Prostate gland (tissue), 2 donors: ENCODE measurements around the gene APLP2. TPM values are rescaled to one million over a fixed set of nuclear protein-coding genes. Genes with fewer than 3 reads are reported as not detected.

ENCODE experiments used
- DNase-seq: peaks from one replicate; pipeline ENCODE4 v3.0.0-alpha.2; 2019; ENCODE audit warnings: low spot score
- H3K27ac ChIP-seq, 2 donors: fragments of 200-600 bp; sonication (generic); 2 replicates each; pipeline ENCODE4 v1.5.1; 2017 to 2019
- H3K27me3 ChIP-seq: fragments of 200-600 bp; sonication (generic); replicated peaks from 2 replicates; pipeline ENCODE4 v1.5.1; 2019; ENCODE audit not compliant: insufficient read depth
- H3K36me3 ChIP-seq, 2 donors: fragments of 200-600 bp; sonication (generic); 1 replicate in 1 of 2; 2 replicates in 1 of 2; pipeline versions ENCODE4 v1.5.1 to v1.8.1; 2017 to 2019
- H3K4me1 ChIP-seq: fragments of 200-600 bp; sonication (generic); replicated peaks from 2 replicates; pipeline ENCODE4 v1.5.1; 2019
- H3K4me3 ChIP-seq, 2 donors: fragments of 200-600 bp; sonication (generic); 2 replicates each; pipeline ENCODE4 v1.5.1; 2017 to 2019
- H3K9me3 ChIP-seq: fragments of 200-600 bp; sonication (generic); 2 replicates; pipeline ENCODE4 v1.5.1; 2017
- POLR2A ChIP-seq: fragments of 450-650 bp; IDR thresholded peaks from one replicate; pipeline ENCODE4 v1.6.1; 2016; ENCODE audit warnings: antibody characterized with exemption, mild to moderate bottlenecking
- POLR2AphosphoS5 ChIP-seq: sonication (generic); formaldehyde crosslinking; IDR thresholded peaks from one replicate; pipeline ENCODE4 v1.6.1; 2017; ENCODE audit warnings: antibody characterized with exemption
- WGBS: methylation state at CpG from one replicate; pipeline ENCODE4 v1.1.5; 2018; 5-methylcytosine and 5-hydroxymethylcytosine counted together
- intact Hi-C: fragments of 100-400 bp; cut with DNase I; formaldehyde crosslinking; loops from one replicate; pipeline ENCODE4 v1.14.2; 2022
- total RNA-seq, 2 donors: library from RNA; depleted of rRNA; stranded (reverse); fragments of >200 nt; gene quantifications; one replicate each; pipeline ENCODE4 v1.1.0, GENCODE V29; 2016
- TF ChIP-seq, protein P1 (sequence below), 4 experiments: fragments of 200-600 bp in 2 of 4; fragments of 450-650 bp in 2 of 4; sonication (generic) in 2 of 4; IDR thresholded peaks; 1 replicate in 3 of 4; 2 replicates in 1 of 4; pipeline ENCODE4 v1.5.1; 2016 to 2019; ENCODE audit warnings: antibody characterized with exemption in 4 of 4, mild to moderate bottlenecking in 2 of 4, moderate library complexity in 2 of 4

Gene APLP2
- total RNA-seq, 2 donors from 2014 or later, result 222 to 434 TPM

DNA sequence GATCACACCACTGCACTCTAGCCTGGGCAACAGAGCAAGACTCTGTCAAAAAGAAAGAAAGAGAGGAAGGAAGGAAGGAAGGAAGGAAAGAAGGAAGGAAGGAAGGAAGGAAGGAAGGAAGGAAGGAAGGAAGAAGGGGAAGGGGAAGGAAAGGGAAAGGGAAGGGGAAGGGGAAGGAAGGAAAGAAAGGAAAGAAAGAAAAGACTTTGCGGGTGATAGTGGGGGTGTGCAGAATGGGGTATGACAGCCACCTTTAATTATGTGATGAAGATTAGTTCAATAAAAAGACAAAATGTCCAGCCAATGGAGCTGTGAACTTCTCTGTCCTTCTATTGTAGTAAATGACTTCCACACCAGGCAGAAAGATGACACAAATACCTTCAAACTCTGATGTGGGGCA is 8.7 kb upstream of the APLP2 start:
- 81% methylated on average over 1 of the region's 1 CpG for WGBS
- DNase-seq, result no peak
- intact Hi-C loops, result no loop called here

DNA sequence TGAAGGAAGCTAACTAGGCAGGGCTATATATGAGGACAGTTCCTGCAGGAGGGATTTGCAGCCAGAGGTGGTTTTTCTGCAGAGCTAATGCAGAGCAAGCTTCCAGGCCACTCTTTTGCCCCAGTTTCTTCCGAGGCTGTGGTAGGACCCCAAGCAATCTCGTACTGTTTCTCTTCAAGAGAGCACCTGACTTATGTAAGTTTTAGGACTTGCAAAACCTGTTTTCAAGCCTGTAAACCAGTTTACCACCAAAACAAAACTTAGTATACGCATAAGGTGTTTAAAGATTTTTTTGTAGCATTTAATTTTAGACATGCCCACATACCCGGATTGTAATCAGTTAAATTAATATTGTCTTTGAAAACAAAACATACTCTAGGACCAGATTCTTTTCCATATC is 7.7 kb upstream of the APLP2 start:
- intact Hi-C loops, result no loop called here
- Histone ChIP-seq H3K4me3 (no peak overlapping the region), H3K4me1 (peaks cover 5% of the 10 kb centered on the region), H3K36me3 (no peaks in the 10 kb centered on the region), H3K27ac (peak overlapping the region in 1 of 2 donors; percentile 3), H3K9me3 (no peaks in the 10 kb centered on the region), H3K27me3 (no peaks in the 10 kb centered on the region)
- 35% methylated on average over 4 of the region's 4 CpGs for WGBS
- DNase-seq, result no peak
- TF ChIP-seq POLR2AphosphoS5 (peak; percentile 42), POLR2A (no peak)
- TF ChIP-seq, protein P1, sequence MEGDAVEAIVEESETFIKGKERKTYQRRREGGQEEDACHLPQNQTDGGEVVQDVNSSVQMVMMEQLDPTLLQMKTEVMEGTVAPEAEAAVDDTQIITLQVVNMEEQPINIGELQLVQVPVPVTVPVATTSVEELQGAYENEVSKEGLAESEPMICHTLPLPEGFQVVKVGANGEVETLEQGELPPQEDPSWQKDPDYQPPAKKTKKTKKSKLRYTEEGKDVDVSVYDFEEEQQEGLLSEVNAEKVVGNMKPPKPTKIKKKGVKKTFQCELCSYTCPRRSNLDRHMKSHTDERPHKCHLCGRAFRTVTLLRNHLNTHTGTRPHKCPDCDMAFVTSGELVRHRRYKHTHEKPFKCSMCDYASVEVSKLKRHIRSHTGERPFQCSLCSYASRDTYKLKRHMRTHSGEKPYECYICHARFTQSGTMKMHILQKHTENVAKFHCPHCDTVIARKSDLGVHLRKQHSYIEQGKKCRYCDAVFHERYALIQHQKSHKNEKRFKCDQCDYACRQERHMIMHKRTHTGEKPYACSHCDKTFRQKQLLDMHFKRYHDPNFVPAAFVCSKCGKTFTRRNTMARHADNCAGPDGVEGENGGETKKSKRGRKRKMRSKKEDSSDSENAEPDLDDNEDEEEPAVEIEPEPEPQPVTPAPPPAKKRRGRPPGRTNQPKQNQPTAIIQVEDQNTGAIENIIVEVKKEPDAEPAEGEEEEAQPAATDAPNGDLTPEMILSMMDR (IDR thresholded peaks at IDR 0.05), result no peak

More for the DNA sequence above, 8.7 kb upstream of the APLP2 start:
- no peak overlapping the region for H3K4me3 ChIP-seq
- TF ChIP-seq POLR2AphosphoS5, result no peak
- TF ChIP-seq, protein P1 (IDR thresholded peaks at IDR 0.05), result no peak
- TF ChIP-seq POLR2A, result no peak
- H3K4me1 ChIP-seq, result peaks cover 5% of the 10 kb centered on the region
- H3K27me3 ChIP-seq, result no peaks in the 10 kb centered on the region
- H3K27ac ChIP-seq, result no peak overlapping the region
- H3K36me3 ChIP-seq, result no peaks in the 10 kb centered on the region
- H3K9me3 ChIP-seq, result no peaks in the 10 kb centered on the region

DNA sequence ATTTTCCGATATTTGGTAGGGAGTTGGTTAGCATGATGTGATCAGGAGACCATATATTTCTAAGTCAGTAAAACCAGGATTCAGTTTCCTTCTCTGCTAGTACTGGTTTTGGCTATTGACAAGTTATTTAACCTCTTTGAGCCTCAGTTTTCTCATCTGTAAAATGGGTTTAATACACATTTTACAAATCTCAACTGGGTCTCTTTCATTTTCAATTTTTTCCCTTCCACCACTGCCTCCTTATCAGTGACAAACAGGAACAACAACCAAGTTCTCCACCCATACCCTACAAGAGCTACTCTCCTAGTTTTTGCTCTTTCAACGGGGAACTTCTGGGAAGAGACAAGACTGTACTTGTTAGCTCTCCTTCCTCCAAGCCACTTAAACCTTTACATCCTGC is 6.2 kb upstream of the APLP2 start:
- H3K27ac ChIP-seq, result no peak overlapping the region

DNA sequence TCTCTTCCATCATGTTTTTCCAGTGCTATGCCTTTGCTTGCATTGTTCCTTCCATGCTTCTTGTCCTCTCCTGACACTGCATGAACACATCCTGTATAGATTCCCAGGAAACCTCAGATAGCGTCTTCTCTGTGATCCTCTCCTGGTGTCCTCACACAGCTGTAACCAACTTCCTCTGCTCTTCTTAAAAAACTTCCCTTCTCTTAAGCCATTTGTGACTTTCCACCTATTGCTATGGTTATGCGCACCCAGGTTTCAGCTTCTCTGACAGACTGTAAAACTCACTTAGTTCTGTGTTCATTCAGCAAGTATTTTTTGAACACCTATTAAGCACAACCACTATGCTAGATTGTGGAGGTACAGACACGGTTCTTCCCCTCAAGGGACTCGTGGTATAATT is 5.1 kb upstream of the APLP2 start:
- Histone ChIP-seq H3K36me3 (no peaks in the 10 kb centered on the region), H3K4me3 (no peak overlapping the region), H3K27ac (no peak overlapping the region), H3K27me3 (no peaks in the 10 kb centered on the region), H3K9me3 (no peaks in the 10 kb centered on the region), H3K4me1 (peaks cover 5% of the 10 kb centered on the region)
- TF ChIP-seq POLR2A (no peak), POLR2AphosphoS5 (no peak)
- TF ChIP-seq, protein P1 (IDR thresholded peaks at IDR 0.05), result no peak
- intact Hi-C loops, result no loop called here
- no peak for DNase-seq
- WGBS, result 85% methylated on average over 3 of the region's 4 CpGs

More for the DNA sequence above, 6.2 kb upstream of the APLP2 start:
- H3K9me3 ChIP-seq, result no peaks in the 10 kb centered on the region
- peaks cover 5% of the 10 kb centered on the region for H3K4me1 ChIP-seq
- no peak overlapping the region for H3K4me3 ChIP-seq
- intact Hi-C loops, result no loop called here
- TF ChIP-seq POLR2AphosphoS5, result no peak
- TF ChIP-seq POLR2A, result no peak
- TF ChIP-seq, protein P1 (IDR thresholded peaks at IDR 0.05), result no peak
- H3K27me3 ChIP-seq, result no peaks in the 10 kb centered on the region
- 70% methylated on average over 2 of the region's 2 CpGs for WGBS
- H3K36me3 ChIP-seq, result no peaks in the 10 kb centered on the region
- DNase-seq, result no peak

DNA sequence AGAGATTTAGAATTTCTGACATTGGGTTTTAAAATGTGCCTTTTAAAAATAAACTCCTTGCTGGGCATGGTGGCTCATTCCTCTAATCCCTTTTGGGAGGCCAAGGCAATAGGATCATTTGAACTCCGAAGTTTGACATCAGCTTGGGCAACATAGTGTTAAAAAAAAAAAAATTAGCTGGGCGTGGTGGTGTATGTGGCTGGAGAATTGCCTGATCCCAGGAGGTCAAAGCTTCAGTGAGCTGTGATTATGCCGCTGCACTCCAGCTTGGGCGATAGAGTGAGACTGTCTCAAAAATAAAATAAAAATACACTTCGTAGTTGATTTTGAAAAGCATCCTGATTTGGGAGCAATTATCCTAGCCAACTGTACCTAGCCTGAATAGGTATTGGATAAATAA is 3.4 kb upstream of the APLP2 start:
- Histone ChIP-seq H3K4me3 (no peak overlapping the region), H3K9me3 (no peaks in the 10 kb centered on the region), H3K4me1 (peaks cover 5% of the 10 kb centered on the region), H3K27ac (no peak overlapping the region), H3K36me3 (no peaks in the 10 kb centered on the region), H3K27me3 (no peaks in the 10 kb centered on the region)
- 84% methylated on average over 5 of the region's 5 CpGs for WGBS
- DNase-seq, result no peak
- intact Hi-C loops, result no loop called here
- TF ChIP-seq, protein P1 (IDR thresholded peaks at IDR 0.05), result no peak
- no peak for TF ChIP-seq POLR2A
- no peak for TF ChIP-seq POLR2AphosphoS5
